Neural cell (in vitro differentiated cells): ENCODE data around the gene LSM3. TPM values are rescaled to one million over a fixed set of nuclear protein-coding genes. Genes with fewer than 3 reads are reported as not detected.

ENCODE experiments used
- H2AFZ ChIP-seq: fragments of 200-600, 300-800 bp; sonication (generic), shearing (Covaris generic); 2 replicates; pipeline ENCODE4 v1.6.0; 2014; ENCODE audit warnings: low read depth, mild to moderate bottlenecking, antibody characterized with exemption, low read length, moderate library complexity
- H3F3A ChIP-seq: fragments of 200-600 bp; shearing (Covaris generic); 2 replicates; pipeline ENCODE4 v1.6.1; 2016; ENCODE audit warnings: mild to moderate bottlenecking, moderate library complexity, mixed read lengths, antibody characterized with exemption, low read length; ENCODE audit not compliant: insufficient read depth, poor library complexity, severe bottlenecking
- H3K27ac ChIP-seq: fragments of 200-600, 300-800 bp; sonication (generic), shearing (Covaris generic); 2 replicates; pipeline ENCODE4 v1.5.1; 2014; ENCODE audit warnings: mild to moderate bottlenecking, low read length, moderate library complexity
- H3K27me3 ChIP-seq: fragments of 300-800, 200-600 bp; sonication (generic), shearing (Covaris generic); 2 replicates; pipeline ENCODE4 v1.6.0; 2014; ENCODE audit warnings: mild to moderate bottlenecking, low read depth, low read length, moderate library complexity; ENCODE audit not compliant: insufficient read depth
- H3K36me3 ChIP-seq: fragments of 300-800, 200-600 bp; sonication (generic), shearing (Covaris generic); 2 replicates; pipeline ENCODE4 v1.5.1; 2014; ENCODE audit warnings: mild to moderate bottlenecking, antibody characterized with exemption, low read length, moderate library complexity; ENCODE audit not compliant: insufficient read depth
- H3K4me2 ChIP-seq: fragments of 300-800, 200-600 bp; sonication (generic), shearing (Covaris generic); 2 replicates; pipeline ENCODE4 v1.6.0; 2014; ENCODE audit warnings: mild to moderate bottlenecking, low read length
- H3K4me3 ChIP-seq: fragments of 300-800, 200-600 bp; sonication (generic), shearing (Covaris generic); 2 replicates; pipeline ENCODE4 v1.5.1; 2014; ENCODE audit warnings: mild to moderate bottlenecking, low read length, moderate library complexity
- H3K79me2 ChIP-seq: fragments of 200-600 bp; shearing (Covaris generic); replicated peaks from 2 replicates; pipeline ENCODE4 v1.6.0; 2014; ENCODE audit warnings: mild to moderate bottlenecking, low read length, moderate library complexity; ENCODE audit not compliant: insufficient read depth
- H3K9ac ChIP-seq: fragments of 300-800, 200-600 bp; sonication (generic), shearing (Covaris generic); 2 replicates; pipeline ENCODE4 v1.6.1; 2016; ENCODE audit warnings: mild to moderate bottlenecking, low read length, mixed read lengths
- H3K9me2 ChIP-seq: fragments of 200-600 bp; shearing (Covaris generic); 2 replicates; pipeline ENCODE4 v1.6.1; 2016; ENCODE audit warnings: mild to moderate bottlenecking, low read length, mixed read lengths; ENCODE audit not compliant: insufficient read depth
- H3K9me3 ChIP-seq: fragments of 200-600, 300-800 bp; sonication (generic), shearing (Covaris generic); 2 replicates; pipeline ENCODE4 v1.6.1; 2016; ENCODE audit warnings: mild to moderate bottlenecking, mixed run types, low read length, moderate library complexity, mixed read lengths
- H4K20me1 ChIP-seq: fragments of 200-600 bp; shearing (Covaris generic); 2 replicates; pipeline ENCODE4 v1.6.1; 2016; ENCODE audit warnings: mild to moderate bottlenecking, mixed run types; ENCODE audit not compliant: insufficient read depth
- CTCF ChIP-seq: fragments of 450-650 bp; IDR thresholded peaks from 2 replicates; pipeline ENCODE4 v1.5.1; 2014; ENCODE audit warnings: antibody characterized with exemption, mild to moderate bottlenecking, moderate library complexity; ENCODE audit not compliant: poor library complexity, severe bottlenecking
- EP300 ChIP-seq: fragments of 450-650 bp; conservative IDR thresholded peaks from 2 replicates; pipeline ENCODE4 v1.6.1; 2014; ENCODE audit warnings: antibody characterized with exemption, mild to moderate bottlenecking, moderate library complexity; ENCODE audit not compliant: poor library complexity, severe bottlenecking
- EZH2 ChIP-seq: fragments of 200-600, 300-800 bp; shearing (Covaris generic), sonication (generic); IDR thresholded peaks from 2 replicates; pipeline ENCODE4 v1.6.1; 2014; ENCODE audit warnings: antibody characterized with exemption, low read length, borderline replicate concordance, mild to moderate bottlenecking; ENCODE audit not compliant: insufficient read depth, poor library complexity, severe bottlenecking
- MXI1 ChIP-seq: fragments of 450-650 bp; conservative IDR thresholded peaks from 2 replicates; pipeline ENCODE4 v1.6.1; 2014; ENCODE audit warnings: antibody characterized with exemption, mild to moderate bottlenecking; ENCODE audit not compliant: poor library complexity, severe bottlenecking
- POLR2AphosphoS5 ChIP-seq: IDR thresholded peaks from 2 replicates; pipeline ENCODE4 v1.6.1; 2012
- RAD21 ChIP-seq: fragments of 450-650 bp; conservative IDR thresholded peaks from 2 replicates; pipeline ENCODE4 v1.6.1; 2014; ENCODE audit warnings: antibody characterized with exemption, mild to moderate bottlenecking, moderate library complexity
- REST ChIP-seq: IDR thresholded peaks from 2 replicates; pipeline ENCODE4 v1.6.1; 2012; ENCODE audit warnings: borderline replicate concordance
- SMC3 ChIP-seq: fragments of 450-650 bp; conservative IDR thresholded peaks from 2 replicates; pipeline ENCODE4 v1.6.1; 2014; ENCODE audit warnings: antibody characterized with exemption, mild to moderate bottlenecking, moderate library complexity; ENCODE audit not compliant: poor library complexity
- TAF1 ChIP-seq: IDR thresholded peaks from 2 replicates; pipeline ENCODE4 v1.6.1; 2012; ENCODE audit warnings: low read depth
- polyA plus RNA-seq: library from polyadenylated mRNA; depleted of rRNA; stranded (reverse); fragments of >200 nt; gene quantifications from 2 replicates; pipeline ENCODE4 v1.2.3, GENCODE V29; 2014

The LSM3 gene
- polyA plus RNA-seq, 1 donor from 2014 or later: 29.6 TPM

GRCh38 chr3:14169871-14170270 is 8.7 kb upstream of the LSM3 start:
- H3K4me2 ChIP-seq: no peak overlapping the region
- no peak overlapping the region for H3K27ac ChIP-seq

GRCh38 chr3:14170531-14171159 is 8.0 kb upstream of the LSM3 start:
- peaks cover 20% of the 10 kb centered on the region for H3K79me2 ChIP-seq
- H3K4me2 ChIP-seq: no peak overlapping the region
- TF ChIP-seq SMC3 (no peak), TAF1 (no peak), CTCF (no peak), REST (no peak), RAD21 (no peak), EP300 (no peak)

More at GRCh38 chr3:14169871-14170270, 8.7 kb upstream of the LSM3 start:
- Histone ChIP-seq H3K9me2 (no peaks in the 10 kb centered on the region), H4K20me1 (no peaks in the 10 kb centered on the region), H2AFZ (no peak overlapping the region), H3K4me3 (no peak overlapping the region), H3K27me3 (no peaks in the 10 kb centered on the region), H3K9ac (no peak overlapping the region), H3F3A (no peaks in the 10 kb centered on the region), H3K9me3 (no peaks in the 10 kb centered on the region), H3K36me3 (peaks cover 4% of the 10 kb centered on the region), H3K79me2 (peaks cover 12% of the 10 kb centered on the region)
- no peak for TF ChIP-seq EZH2
- TF ChIP-seq POLR2AphosphoS5: no peak
- TF ChIP-seq REST: no peak
- no peak for TF ChIP-seq SMC3
- TF ChIP-seq CTCF: no peak
- TF ChIP-seq MXI1: no peak
- no peak for TF ChIP-seq RAD21
- TF ChIP-seq TAF1: no peak
- no peak for TF ChIP-seq EP300

More at GRCh38 chr3:14170531-14171159, 8.0 kb upstream of the LSM3 start:
- Histone ChIP-seq H2AFZ (no peak overlapping the region), H3F3A (no peaks in the 10 kb centered on the region), H3K9ac (no peak overlapping the region), H3K9me3 (no peaks in the 10 kb centered on the region), H3K27me3 (no peaks in the 10 kb centered on the region), H4K20me1 (no peaks in the 10 kb centered on the region), H3K9me2 (no peaks in the 10 kb centered on the region), H3K27ac (no peak overlapping the region), H3K4me3 (no peak overlapping the region), H3K36me3 (peaks cover 4% of the 10 kb centered on the region)
